Testis (tissue), 2 donors: ENCODE data around the gene CELSR3.

Experiments
- CTCF ChIP-seq, 3 experiments: fragments of 450-650 bp in 2 of 3; fragments of 200-600 bp in 1 of 3; sonication (generic) in 1 of 3; IDR thresholded peaks; one replicate each; pipeline ENCODE4 v1.5.1; 2016 to 2019; ENCODE audit warnings: antibody characterized with exemption in 3 of 3, mild to moderate bottlenecking in 2 of 3, moderate library complexity in 1 of 3
- POLR2A ChIP-seq: fragments of 450-650 bp; IDR thresholded peaks from one replicate; pipeline ENCODE4 v1.6.1; 2017; ENCODE audit warnings: antibody characterized with exemption, mild to moderate bottlenecking, moderate library complexity

GRCh38 chr3:48648188-48648850 lies 14.4 kb downstream of the CELSR3 start:
- no peak for TF ChIP-seq CTCF (IDR thresholded peaks at IDR 0.05)
- no peak for TF ChIP-seq POLR2A
